GM12878 (cell line): ENCODE measurements around the gene IFNGR2. TPM values are rescaled to one million over a fixed set of nuclear protein-coding genes. Genes with fewer than 3 reads are reported as not detected.

Experiments
- BHLHE40 ChIP-seq, 2 experiments: fragments of 450-650 bp in 1 of 2; IDR thresholded peaks; 2 replicates each; pipeline ENCODE4 v1.6.1; 2011 to 2017; ENCODE audit warnings: low read depth in 2 of 2, borderline replicate concordance in 1 of 2, improper control_type of control experiment in 1 of 2, low read length in 1 of 2, mild to moderate bottlenecking in 1 of 2
- BMI1 ChIP-seq: fragments of 450-650 bp; IDR thresholded peaks from 2 replicates; pipeline ENCODE4 v1.6.1; 2016; ENCODE audit warnings: mild to moderate bottlenecking, moderate library complexity, borderline replicate concordance
- EED ChIP-seq: sonication (generic); IDR thresholded peaks from 2 replicates; pipeline ENCODE4 v1.6.1; 2016; ENCODE audit warnings: antibody characterized with exemption, low read depth
- EGR1 ChIP-seq, 2 experiments: IDR thresholded peaks; 1 replicate in 1 of 2; 2 replicates in 1 of 2; pipeline ENCODE4 v1.6.1; 2011 to 2012; ENCODE audit warnings: low read depth in 2 of 2, low read length in 2 of 2, borderline replicate concordance in 1 of 2, mild to moderate bottlenecking in 1 of 2, moderate library complexity in 1 of 2
- IRF3 ChIP-seq: fragments of 450-650 bp; IDR thresholded peaks from 2 replicates; pipeline ENCODE4 v1.6.1; 2014; ENCODE audit warnings: mild to moderate bottlenecking
- JUND ChIP-seq: IDR thresholded peaks from 2 replicates; pipeline ENCODE4 v1.6.1; 2012; ENCODE audit warnings: low read depth, mild to moderate bottlenecking, low read length, improper control_type of control experiment, moderate library complexity
- MTA3 ChIP-seq: IDR thresholded peaks from 2 replicates; pipeline ENCODE4 v1.6.1; 2012; ENCODE audit warnings: low read length, inconsistent platforms, borderline replicate concordance
- NBN ChIP-seq: fragments of 450-650 bp; IDR thresholded peaks from 2 replicates; pipeline ENCODE4 v1.6.1; 2016
- PAX8 ChIP-seq: fragments of 450-650 bp; IDR thresholded peaks from 2 replicates; pipeline ENCODE4 v1.6.1; 2017; ENCODE audit warnings: mild to moderate bottlenecking, moderate library complexity
- PML ChIP-seq: IDR thresholded peaks from 2 replicates; pipeline ENCODE4 v1.6.1; 2012; ENCODE audit warnings: low read length, inconsistent platforms
- POLR2A ChIP-seq: IDR thresholded peaks from 2 replicates; pipeline ENCODE4 v1.6.1; 2011; ENCODE audit warnings: low read depth, mild to moderate bottlenecking, low read length
- POLR2AphosphoS5 ChIP-seq: IDR thresholded peaks from 2 replicates; pipeline ENCODE4 v1.6.1; 2011; ENCODE audit warnings: mild to moderate bottlenecking, low read length, inconsistent platforms
- RAD21 ChIP-seq: IDR thresholded peaks from 2 replicates; pipeline ENCODE4 v1.6.1; 2011; ENCODE audit warnings: mild to moderate bottlenecking, low read depth, low read length, moderate library complexity; ENCODE audit not compliant: insufficient read depth
- SIN3A ChIP-seq: IDR thresholded peaks from 2 replicates; pipeline ENCODE4 v1.6.1; 2012; ENCODE audit warnings: low read depth, low read length, improper control_type of control experiment
- SMARCA5 ChIP-seq: fragments of 450-650 bp; IDR thresholded peaks from 2 replicates; pipeline ENCODE4 v1.6.1; 2017; ENCODE audit warnings: mild to moderate bottlenecking
- SUPT20H ChIP-seq: IDR thresholded peaks from 2 replicates; pipeline ENCODE4 v1.6.1; 2011; ENCODE audit warnings: low read depth, mild to moderate bottlenecking, low read length, moderate library complexity, borderline replicate concordance; ENCODE audit not compliant: control insufficient read depth
- TCF12 ChIP-seq: IDR thresholded peaks from 2 replicates; pipeline ENCODE4 v1.6.1; 2011; ENCODE audit warnings: low read depth, mild to moderate bottlenecking, low read length
- TCF3 ChIP-seq: IDR thresholded peaks from 2 replicates; pipeline ENCODE4 v1.6.1; 2012; ENCODE audit warnings: low read depth, mild to moderate bottlenecking, low read length, borderline replicate concordance; ENCODE audit not compliant: insufficient read depth
- WRNIP1 ChIP-seq: IDR thresholded peaks from 2 replicates; pipeline ENCODE4 v1.6.1; 2011; ENCODE audit warnings: low read depth, low read length, improper control_type of control experiment, borderline replicate concordance
- ZNF274 ChIP-seq: IDR thresholded peaks from one replicate; pipeline ENCODE4 v1.8.0; 2011; ENCODE audit not compliant: insufficient read length, insufficient read depth
- ZNF622 ChIP-seq: fragments of 450-650 bp; IDR thresholded peaks from 2 replicates; pipeline ENCODE4 v1.6.1; 2017; ENCODE audit warnings: mild to moderate bottlenecking, inconsistent platforms
- polyA plus RNA-seq, 11 experiments: library from polyadenylated mRNA; depleted of rRNA in 4 of 11; unstranded in 6 of 11; stranded (reverse) in 5 of 11; fragments of >200 nt; fragmentation: Nextera tagmentation in 4 of 11; fragmentation: Illumina TruSeq in 1 of 11; extraction: Ambion mirVana in 4 of 11; extraction: Trizol in 1 of 11; gene quantifications; 1 replicate in 1 of 11; 2 replicates in 10 of 11; pipeline versions ENCODE4 v1.2.1 to v1.2.3, GENCODE V29; 2011 to 2016; ENCODE audit warnings: inconsistent platforms in 2 of 11, missing spikeins in 2 of 11, low read depth in 1 of 11
- total RNA-seq, 4 experiments: library from RNA; depleted of rRNA in 3 of 4; stranded (reverse); fragments of >200 nt in 3 of 4; fragmentation: Illumina TruSeq in 1 of 4; extraction: Trizol in 1 of 4; gene quantifications; 2 replicates each; pipeline versions ENCODE4 v1.2.1 to v1.2.3, GENCODE V29; 2013 to 2021
- TF ChIP-seq, protein P1 (sequence below): IDR thresholded peaks from 2 replicates; pipeline ENCODE4 v1.6.1; 2012; ENCODE audit warnings: low read depth, low read length, improper control_type of control experiment
- TF ChIP-seq, protein P2 (sequence below): IDR thresholded peaks from 2 replicates; pipeline ENCODE4 v1.6.1; 2011; ENCODE audit warnings: borderline replicate concordance, low read depth, mild to moderate bottlenecking, moderate library complexity, mixed read lengths, low read length; ENCODE audit not compliant: insufficient read depth; ENCODE audit errors: extremely low read length
- TF ChIP-seq, protein P3 (sequence below): IDR thresholded peaks from 2 replicates; pipeline ENCODE4 v1.6.1; 2011; ENCODE audit warnings: low read depth, mild to moderate bottlenecking, low read length, moderate library complexity, borderline replicate concordance; ENCODE audit errors: extremely low read depth

IFNGR2 gene
- total and polyA plus RNA-seq, 10 of the 15 experiments (the other 5 are each of a cell fraction or from before 2014, with no cell fraction given): 23.6 to 98.8 (median 77.0) TPM

GRCh38 chr21:33479679-33480480, 76.7 kb downstream of the IFNGR2 start, which contains the start of gene TMEM50B (continued):
- peak; percentile 65 to 97 for TF ChIP-seq EGR1 (IDR thresholded peaks at IDR 0.05; ENCODE audit: borderline replicate concordance in 1 of 2, low read depth in 2 of 2, low read length in 2 of 2)
- TF ChIP-seq MTA3: no peak
- peak; percentile 62; the same call in 1 of the 2 replicates for TF ChIP-seq PML
- peak; percentile 85 for TF ChIP-seq SIN3A
- TF ChIP-seq SMARCA5: 0 out of 2 replicates have a peak, but pooled peaks have one; percentile 45
- TF ChIP-seq TCF3: no peak
- no peak for TF ChIP-seq ZNF622
- TF ChIP-seq, protein P1, sequence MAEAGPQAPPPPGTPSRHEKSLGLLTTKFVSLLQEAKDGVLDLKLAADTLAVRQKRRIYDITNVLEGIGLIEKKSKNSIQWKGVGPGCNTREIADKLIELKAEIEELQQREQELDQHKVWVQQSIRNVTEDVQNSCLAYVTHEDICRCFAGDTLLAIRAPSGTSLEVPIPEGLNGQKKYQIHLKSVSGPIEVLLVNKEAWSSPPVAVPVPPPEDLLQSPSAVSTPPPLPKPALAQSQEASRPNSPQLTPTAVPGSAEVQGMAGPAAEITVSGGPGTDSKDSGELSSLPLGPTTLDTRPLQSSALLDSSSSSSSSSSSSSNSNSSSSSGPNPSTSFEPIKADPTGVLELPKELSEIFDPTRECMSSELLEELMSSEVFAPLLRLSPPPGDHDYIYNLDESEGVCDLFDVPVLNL: no peak
- TF ChIP-seq, protein P2, sequence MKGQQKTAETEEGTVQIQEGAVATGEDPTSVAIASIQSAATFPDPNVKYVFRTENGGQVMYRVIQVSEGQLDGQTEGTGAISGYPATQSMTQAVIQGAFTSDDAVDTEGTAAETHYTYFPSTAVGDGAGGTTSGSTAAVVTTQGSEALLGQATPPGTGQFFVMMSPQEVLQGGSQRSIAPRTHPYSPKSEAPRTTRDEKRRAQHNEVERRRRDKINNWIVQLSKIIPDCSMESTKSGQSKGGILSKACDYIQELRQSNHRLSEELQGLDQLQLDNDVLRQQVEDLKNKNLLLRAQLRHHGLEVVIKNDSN: peak; percentile 5
- TF ChIP-seq SUPT20H: no peak
- peak; percentile 86 for TF ChIP-seq POLR2AphosphoS5
- TF ChIP-seq, protein P3, sequence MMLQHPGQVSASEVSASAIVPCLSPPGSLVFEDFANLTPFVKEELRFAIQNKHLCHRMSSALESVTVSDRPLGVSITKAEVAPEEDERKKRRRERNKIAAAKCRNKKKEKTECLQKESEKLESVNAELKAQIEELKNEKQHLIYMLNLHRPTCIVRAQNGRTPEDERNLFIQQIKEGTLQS: no peak
- TF ChIP-seq POLR2A: peak; percentile 94
- TF ChIP-seq WRNIP1: no peak
- TF ChIP-seq IRF3: no peak
- peak; percentile 12; the same call in 1 of the 2 replicates for TF ChIP-seq RAD21
- no peak for TF ChIP-seq PAX8
- no peak for TF ChIP-seq ZNF274
- no peak for TF ChIP-seq BMI1
- TF ChIP-seq NBN: peak; percentile 57; the same call in 1 of the 2 replicates
- peak in 1 of 2 experiments; percentile 42; a peak in 2 of 4 replicates for TF ChIP-seq BHLHE40 (IDR thresholded peaks at IDR 0.05; ENCODE audit: borderline replicate concordance in 1 of 2, low read depth in 2 of 2, low read length in 1 of 2)
- 0 out of 2 replicates have a peak, but pooled peaks have one; percentile 48 for TF ChIP-seq TCF12
- TF ChIP-seq EED: peak; percentile 38; the same call in 1 of the 2 replicates
- TF ChIP-seq JUND: no peak; the same call in 1 of the 2 replicates
